ENCODE measurements around the gene GFI1.
A peak's percentile ranks its signal among the peaks of the same experiment; 100 is the strongest.
"Not testable (repeated sequence)": the region's sequence is repeated elsewhere in the genome, so short reads cannot be mapped to it uniquely, and the experiment has no call there.

The GFI1 gene

DNA sequence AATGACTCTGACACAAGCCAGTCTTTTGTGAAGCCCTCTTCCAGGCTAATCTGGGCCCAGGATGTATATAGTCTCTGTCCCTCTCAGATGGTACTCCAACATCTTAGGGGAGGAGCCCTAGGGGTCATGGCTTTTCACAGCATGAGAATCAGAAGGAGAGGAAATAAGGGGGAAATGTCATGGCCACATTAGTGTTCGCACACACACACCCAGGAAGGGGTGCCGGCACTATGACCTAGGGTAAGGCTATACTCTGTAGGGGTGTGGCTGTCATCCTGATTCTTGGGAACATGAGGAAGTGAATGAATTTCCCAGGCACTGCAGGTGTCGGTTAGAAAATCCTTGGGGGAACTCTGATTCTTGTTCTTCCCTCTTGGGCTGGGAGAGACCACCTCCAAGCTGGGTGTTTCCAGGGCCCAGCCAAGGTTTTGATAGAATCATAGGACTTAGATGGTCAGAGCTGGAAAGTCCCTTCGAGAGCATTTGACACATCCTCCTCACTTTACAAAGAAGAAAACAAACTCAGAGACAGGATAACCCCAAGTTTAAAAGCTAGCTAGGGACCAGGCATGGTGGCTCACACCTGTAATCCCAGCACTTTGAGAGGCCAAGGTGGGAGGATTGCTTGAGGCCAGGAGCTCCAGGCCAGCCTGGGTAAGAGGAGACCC, 22.0 kb downstream of the GFI1 start:
- DNase-seq: no peak

DNA sequence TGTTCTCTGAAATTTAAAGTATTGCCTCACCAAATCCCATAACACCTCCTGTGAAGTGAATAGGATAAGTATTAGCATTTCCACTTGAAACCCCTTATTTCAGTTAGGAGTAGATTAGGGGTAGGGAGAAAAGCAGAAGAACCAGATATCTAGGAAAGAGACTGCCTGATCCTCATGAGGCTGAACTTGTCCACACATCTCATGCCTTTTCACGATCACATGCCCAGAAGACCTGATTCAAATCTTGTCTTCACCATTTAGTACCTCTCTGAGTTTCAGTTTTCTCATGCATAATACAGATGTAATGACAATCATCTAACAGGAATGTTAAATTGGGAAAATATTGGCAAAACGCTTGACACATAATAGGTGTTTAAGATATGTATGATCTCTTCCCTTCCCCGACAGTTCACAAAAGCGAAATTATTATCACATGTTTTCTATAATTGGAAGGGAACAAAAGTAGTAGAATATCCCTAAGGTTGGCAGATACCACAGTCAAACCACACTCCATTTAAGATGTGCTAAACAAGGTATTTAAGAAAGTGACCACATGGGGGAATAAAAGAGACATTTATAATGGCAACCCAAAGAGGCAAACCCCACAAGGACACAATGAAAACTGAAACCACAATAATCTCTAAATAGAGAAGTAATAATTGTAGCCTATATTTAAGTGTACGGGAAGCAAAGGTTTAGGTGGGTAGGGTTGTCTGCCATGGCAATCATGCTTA, 25.2 kb downstream of the GFI1 start:
- DNase-seq: no peak

DNA sequence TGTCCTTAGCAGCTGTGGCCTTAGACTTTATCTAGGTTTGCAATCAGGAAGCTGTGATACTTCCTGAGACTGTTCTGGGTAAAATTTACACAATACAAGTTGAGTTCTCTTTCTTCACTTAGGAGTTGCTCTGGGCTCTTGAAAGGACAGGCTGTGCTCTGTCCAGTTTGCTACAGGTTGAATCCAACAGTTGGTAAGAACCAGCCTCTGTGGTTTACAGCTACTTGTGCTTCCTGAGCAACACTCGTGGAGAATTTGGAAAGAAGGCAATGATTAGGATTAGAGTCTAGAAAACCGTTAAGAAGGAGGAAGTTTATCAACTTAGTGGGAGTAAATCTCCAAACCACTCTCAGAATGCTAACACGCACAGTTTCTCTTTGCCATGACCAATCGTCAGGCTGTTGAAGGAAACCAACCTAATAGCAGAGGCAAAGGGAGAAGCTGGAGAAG, 26.8 kb downstream of the GFI1 start:
- DNase-seq: no peak

DNA sequence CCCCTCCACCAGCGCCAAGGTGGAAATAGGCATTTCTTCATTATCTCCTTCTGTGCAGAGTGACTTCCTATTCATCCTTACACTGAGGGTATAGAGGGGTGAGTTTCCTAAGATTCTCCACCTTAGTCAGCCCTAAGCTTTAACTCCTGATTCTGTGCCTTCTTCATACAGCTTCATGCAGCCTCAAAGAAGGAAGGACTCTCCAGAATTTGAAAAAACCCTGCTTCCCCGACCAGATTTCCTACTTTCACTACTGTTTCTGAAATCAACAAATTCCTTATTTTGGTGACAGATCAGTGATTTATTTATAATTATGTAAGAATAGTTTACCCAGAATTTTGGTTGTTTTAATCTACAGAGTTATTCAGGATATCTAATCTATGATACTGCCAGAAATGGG, 28.6 kb downstream of the GFI1 start:
- no peak for DNase-seq

DNA sequence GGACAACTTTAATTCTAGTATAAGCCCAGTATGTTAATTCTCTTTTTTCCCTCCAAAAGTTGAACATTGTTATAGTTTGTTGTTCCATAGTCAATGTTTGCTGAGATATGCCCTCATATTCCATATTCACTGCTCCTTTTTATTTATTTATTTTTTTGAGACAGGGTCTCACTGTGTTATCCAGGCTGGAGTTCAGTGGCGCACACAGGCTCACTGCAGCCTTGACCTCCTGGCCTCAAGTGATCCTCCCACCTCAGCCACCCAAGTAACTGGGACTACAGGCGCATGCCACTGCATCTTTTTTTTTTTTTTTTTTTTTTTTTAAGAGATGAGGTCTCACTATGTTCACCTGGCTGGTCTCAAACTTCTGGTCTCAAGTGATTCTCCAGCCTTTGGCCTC, 38.7 kb downstream of the GFI1 start:
- DNase-seq: no peak

DNA sequence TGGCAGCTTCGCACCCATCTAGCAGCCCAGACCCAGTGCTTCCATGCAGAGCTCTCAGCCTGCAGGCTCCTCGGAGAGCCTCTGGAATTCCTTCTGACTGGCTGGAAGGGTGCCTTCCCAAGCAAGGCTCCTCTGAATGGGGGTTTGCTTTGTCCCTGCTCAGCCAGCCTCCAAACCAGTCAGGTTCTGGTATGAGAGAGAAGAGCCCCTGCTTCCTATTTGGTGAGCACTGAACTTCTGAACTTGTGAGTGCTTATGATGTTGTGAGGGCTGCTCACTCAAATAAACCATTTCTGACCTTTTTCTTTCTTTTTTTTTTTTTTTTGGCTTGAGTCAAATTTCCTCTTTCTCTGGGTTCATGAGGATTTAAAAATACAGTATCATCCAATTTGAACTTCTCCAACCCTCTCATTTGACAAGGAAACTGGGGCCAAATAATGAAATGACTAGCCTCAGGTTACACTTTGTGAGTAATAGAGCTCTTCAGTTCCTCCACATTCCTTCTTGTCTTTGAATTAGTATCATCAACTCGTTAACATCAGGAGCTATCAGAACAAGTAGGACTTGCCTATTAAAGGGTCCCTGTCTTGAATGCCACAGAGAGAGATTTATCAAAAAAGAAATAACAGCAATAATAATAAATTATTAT, 39.6 kb downstream of the GFI1 start:
- DNase-seq: no peak

DNA sequence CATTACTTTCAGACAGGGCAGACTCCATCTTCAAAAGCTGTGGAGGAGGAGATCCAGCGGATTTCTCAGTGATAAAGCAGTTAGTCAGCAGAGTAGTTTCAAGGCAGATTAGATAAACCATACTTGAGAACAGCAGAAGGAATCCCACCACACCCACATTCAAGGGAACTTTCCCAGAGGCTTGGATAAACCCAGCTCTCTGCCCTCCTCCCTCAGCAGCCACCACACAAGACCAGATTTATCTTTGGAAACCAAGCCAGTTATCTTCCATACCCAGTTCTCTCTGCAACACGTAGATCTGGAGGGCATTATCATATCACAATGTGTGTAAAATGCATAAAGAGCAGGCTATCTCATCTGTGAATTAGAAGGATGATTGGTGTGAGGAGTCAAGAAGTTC, 40.2 kb downstream of the GFI1 start:
- DNase-seq: no peak

DNA sequence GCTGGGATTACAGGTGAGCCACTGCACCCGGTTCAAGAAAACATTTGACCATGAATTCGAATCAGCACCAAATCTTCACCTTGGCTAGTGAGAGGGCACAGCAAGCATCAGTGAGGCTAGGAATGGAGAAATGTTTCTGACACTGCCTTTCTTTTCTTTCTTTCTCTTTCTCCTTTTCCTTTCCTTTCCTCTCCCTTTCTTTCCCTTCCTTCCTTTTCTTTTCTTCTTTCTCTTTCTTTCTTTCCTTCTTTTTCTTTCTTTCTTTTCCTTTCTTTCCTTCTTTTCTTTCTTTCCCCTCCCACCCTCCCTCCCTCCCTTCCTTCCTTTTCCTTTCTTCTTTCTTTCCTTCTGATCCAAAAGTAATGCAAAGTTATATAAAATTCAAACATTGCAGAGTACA, 40.9 kb downstream of the GFI1 start:
- DNase-seq: no peak

DNA sequence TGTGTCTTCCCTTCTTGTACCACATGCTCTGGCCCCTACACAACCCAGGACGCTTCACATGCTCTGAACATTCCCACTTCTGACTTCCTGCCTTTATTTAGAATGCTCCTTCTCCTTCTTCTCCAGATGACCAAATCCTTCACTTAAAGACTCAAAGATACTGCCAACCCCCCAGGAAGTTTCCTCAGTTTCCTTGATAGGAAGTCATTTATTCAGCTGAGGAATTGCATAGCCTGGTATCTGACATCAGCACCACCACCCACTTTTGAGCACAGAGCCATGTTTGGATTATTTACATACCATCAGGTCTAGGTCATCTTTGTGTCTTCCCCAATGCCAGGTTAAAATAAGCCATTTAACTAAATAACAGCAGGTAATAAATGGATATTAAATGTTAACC, 42.4 kb downstream of the GFI1 start:
- DNase-seq: no peak

DNA sequence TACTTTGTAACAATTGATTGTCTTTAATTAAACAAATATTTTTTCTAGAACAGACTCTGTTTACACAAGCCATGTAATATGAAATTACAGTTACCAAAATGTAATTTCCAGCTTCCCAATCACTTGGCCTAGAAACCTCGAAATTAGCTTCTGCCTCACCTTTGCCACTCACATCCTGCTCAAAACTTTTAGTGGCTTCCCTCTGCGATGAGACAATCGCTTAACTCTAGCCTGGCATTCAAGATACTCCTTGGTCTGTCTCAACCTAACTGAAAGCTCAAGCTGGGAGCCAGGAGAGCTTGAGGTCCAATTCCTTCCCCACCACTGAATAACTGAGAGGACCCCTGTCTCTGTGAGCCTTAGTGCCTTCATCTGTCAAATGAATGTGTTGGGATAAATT, 42.8 kb downstream of the GFI1 start:
- no peak for DNase-seq

DNA sequence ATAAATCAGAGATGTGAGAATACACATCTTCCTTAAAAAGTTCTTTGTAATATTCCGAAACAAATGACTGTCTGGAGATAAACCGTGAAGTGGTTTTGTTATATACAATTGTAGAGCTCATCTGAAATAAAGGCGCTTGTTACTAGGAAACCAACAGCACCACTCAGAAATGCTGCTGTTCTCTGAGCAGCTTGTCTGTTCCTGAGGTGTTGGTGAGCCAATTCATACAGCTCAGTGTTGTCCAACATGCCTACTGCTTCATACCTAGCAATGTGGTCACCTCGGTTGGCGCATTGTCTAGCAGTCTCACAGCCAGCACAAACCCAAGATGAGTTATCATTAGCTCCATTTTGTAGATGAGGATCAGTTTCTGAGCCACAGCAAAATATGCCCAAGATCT, 44.4 kb downstream of the GFI1 start:
- no peak for DNase-seq

DNA sequence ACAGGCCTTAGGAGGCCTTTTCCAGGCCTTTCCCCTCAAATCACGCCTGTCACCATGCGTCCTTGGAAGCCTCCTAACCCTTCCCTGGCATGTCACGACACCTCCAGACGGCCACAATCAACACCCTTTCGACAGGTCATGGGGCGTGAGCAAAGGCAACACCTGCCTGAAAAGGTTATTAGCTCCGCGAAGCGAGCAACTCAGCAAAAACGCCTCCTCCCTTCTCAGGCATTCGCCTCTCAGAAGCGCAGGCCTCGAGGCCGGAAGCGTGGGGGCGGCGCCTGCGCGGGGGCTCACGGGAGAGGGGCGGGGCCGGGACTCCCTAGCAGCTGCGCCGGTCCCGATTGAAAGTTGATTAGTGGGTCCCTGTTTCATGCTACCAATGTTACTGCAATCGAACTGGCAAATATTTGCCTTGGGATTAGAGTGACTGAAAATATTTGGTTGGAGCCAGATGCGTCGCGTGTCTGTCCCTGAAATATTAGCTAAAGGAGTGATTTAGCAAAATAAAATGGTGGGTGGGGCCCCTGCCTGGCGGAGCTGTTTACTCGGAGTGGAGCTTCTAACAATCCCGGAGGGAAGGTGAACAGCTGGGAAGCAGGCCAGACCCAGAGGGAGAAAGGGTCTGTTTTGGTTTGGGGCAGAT, 44.9 kb downstream of the GFI1 start:
- peak; percentile 26 for DNase-seq

DNA sequence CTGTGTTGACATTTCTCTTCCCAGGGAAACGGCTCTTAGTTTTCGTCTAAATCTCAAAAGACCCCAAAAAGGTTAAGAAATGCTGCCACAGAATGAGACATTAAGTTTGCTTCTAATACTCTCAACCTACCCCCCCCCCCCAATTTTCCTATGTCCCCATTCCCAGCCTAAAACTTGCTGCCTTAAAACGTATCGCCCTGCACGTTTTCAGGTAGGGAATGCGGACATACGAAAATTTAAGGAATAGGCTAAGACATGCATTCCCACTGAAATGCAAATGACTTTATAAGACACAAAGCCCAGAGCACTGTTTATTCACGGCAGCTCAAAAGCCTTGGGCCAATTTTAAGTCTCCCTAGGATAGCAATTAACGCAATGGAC, 45.4 kb downstream of the GFI1 start:
- no peak for DNase-seq

DNA sequence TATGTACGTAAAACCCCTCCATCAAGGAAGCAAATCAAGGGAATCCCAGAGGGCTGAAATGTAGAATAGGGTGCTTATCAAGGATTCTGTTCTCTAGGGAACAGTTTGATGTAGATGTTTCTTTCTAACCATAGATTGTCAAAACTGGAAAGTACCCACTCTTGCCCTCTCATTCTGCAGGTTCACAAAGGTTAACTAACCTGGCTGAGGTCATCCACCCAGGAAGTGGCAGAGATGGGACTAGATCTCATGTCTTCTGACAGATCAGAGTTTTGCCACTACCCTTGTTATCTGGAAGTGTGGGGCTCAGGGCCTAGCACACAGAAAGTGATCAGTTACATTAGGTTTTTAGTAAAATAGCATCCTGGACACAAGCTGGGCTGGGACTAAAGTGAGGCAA, 47.4 kb downstream of the GFI1 start:
- DNase-seq: no peak

DNA sequence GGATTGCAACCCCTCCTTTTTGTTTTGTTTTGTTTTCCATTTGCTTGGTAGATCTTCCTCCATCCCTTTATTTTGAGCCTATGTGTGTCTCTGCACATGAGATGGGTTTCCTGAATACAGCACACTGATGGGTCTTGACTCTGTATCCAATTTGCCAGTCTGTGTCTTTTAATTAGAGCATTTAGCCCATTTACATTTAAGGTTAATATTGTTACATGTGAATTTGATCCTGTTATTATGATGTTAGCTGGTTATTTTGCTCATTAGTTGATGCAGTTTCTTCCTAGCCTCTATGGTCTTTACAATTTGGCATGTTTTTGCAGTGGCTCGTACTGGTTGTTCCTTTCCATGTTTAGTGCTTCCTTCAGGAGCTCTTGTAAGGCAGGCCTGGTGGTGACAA, 52.2 kb downstream of the GFI1 start:
- not testable (repeated sequence) for DNase-seq

DNA sequence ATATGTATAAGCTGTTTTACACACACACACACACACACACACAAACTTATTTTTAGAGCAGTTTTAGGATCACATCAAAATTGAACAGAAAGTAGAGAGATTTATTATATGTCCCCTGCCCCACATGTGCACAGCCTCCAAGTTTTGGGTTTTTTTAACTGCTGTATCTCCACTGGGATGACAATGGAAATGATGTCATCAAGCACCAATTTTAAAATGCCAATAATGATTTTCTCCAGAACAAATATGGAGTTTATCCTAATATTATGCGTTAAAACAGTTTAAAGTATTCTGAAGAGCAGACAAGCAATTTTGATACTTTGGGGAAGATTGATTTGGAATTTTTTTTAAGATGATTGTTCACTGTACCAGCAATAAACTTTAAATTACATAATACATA, 56.7 kb downstream of the GFI1 start:
- no peak for DNase-seq

DNA sequence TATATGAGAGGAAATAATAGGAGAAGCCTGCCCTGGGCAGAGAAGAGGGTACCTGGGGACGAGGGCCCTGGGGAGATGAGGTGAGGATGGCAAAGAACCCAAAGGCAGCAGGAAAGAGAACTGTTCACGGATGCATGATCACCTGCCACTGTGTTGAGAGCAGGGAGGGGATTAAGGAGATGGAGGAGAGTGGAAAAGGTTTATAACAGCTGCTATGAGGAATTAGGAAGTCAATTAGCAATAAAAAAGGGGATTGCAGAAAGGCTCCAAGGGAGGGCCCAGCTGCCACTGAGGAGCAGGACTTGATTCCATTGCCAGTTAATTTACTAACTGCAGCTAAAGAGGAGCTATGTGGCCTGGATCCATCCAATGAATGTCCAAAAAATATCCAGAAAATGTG, 61.1 kb downstream of the GFI1 start:
- DNase-seq: no peak

All from NCI-H1092 (cell line).